Measurements from ENCODE around the gene XIRP2.
A peak's percentile ranks its signal among the peaks of the same experiment; 100 is the strongest.

The XIRP2 gene

GRCh38 chr2:167293943-167294775 lies 405.9 kb downstream of the XIRP2 start:
- peaks cover 4% of the 10 kb centered on the region for H3K27me3 ChIP-seq (ENCODE audit: low read depth, low read length)
- peak overlapping the region; percentile 48 to 92 for H3K4me3 ChIP-seq (ENCODE audit: low read depth in 1 of 2, low read length in 2 of 2)
- H3K36me3 ChIP-seq (ENCODE audit: control insufficient read depth in 1 of 2, insufficient read depth in 2 of 2, low read length in 2 of 2) = no peaks in the 10 kb centered on the region
- H3K27ac ChIP-seq (ENCODE audit: low read length) = no peak overlapping the region
- H3K4me1 ChIP-seq (ENCODE audit: control insufficient read depth in 1 of 2, insufficient read depth in 2 of 2, low read length in 2 of 2) = peaks cover 4 to 23% of the 10 kb centered on the region in 2 donors
- no peaks in the 10 kb centered on the region for H3K9me3 ChIP-seq (ENCODE audit: control insufficient read depth in 1 of 2, low read length in 2 of 2)

- peak overlapping the region; percentile 48 to 92 for H3K4me3 ChIP-seq (ENCODE audit: low read depth in 1 of 2, low read length in 2 of 2)
- peaks cover 4 to 23% of the 10 kb centered on the region in 2 donors for H3K4me1 ChIP-seq (ENCODE audit: control insufficient read depth in 1 of 2, insufficient read depth in 2 of 2, low read length in 2 of 2)
- no peaks in the 10 kb centered on the region for H3K9me3 ChIP-seq (ENCODE audit: control insufficient read depth in 1 of 2, low read length in 2 of 2)
- no peak overlapping the region for H3K27ac ChIP-seq (ENCODE audit: low read length)
- H3K36me3 ChIP-seq (ENCODE audit: control insufficient read depth in 1 of 2, insufficient read depth in 2 of 2, low read length in 2 of 2) = no peaks in the 10 kb centered on the region
- H3K27me3 ChIP-seq (ENCODE audit: low read depth, low read length) = peaks cover 4% of the 10 kb centered on the region
These were observed 406.5 kb downstream of the XIRP2 start for GRCh38 chr2:167294776-167295140.

- Histone ChIP-seq H3K4me3 (ENCODE audit: low read depth in 1 of 2, low read length in 2 of 2) (no peak overlapping the region), H3K27ac (ENCODE audit: low read length) (no peak overlapping the region), H3K4me1 (ENCODE audit: control insufficient read depth in 1 of 2, insufficient read depth in 2 of 2, low read length in 2 of 2) (peaks cover 4 to 23% of the 10 kb centered on the region in 2 donors), H3K36me3 (ENCODE audit: control insufficient read depth in 1 of 2, insufficient read depth in 2 of 2, low read length in 2 of 2) (no peaks in the 10 kb centered on the region), H3K27me3 (ENCODE audit: low read depth, low read length) (peaks cover 4% of the 10 kb centered on the region), H3K9me3 (ENCODE audit: control insufficient read depth in 1 of 2, low read length in 2 of 2) (no peaks in the 10 kb centered on the region)
These were observed 409.0 kb downstream of the XIRP2 start for GRCh38 chr2:167297292-167297691.

GRCh38 chr2:167298017-167298416 lies 409.7 kb downstream of the XIRP2 start:
- no peak overlapping the region for H3K27ac ChIP-seq (ENCODE audit: low read length)
- H3K36me3 ChIP-seq (ENCODE audit: control insufficient read depth in 1 of 2, insufficient read depth in 2 of 2, low read length in 2 of 2) = no peaks in the 10 kb centered on the region
- no peaks in the 10 kb centered on the region for H3K9me3 ChIP-seq (ENCODE audit: control insufficient read depth in 1 of 2, low read length in 2 of 2)
- no peak overlapping the region for H3K4me3 ChIP-seq (ENCODE audit: low read depth in 1 of 2, low read length in 2 of 2)
- peaks cover 4 to 23% of the 10 kb centered on the region in 2 donors for H3K4me1 ChIP-seq (ENCODE audit: control insufficient read depth in 1 of 2, insufficient read depth in 2 of 2, low read length in 2 of 2)
- peaks cover 4% of the 10 kb centered on the region for H3K27me3 ChIP-seq (ENCODE audit: low read depth, low read length)
